AG04450 (cell line): ENCODE results near the gene CXCR5. TPM values are rescaled to one million over a fixed set of nuclear protein-coding genes. Genes with fewer than 3 reads are reported as not detected.
A peak's percentile ranks its signal among the peaks of the same experiment; 100 is the strongest.

Experiments
- CTCF ChIA-PET: fragments of 300-600, 350-600 bp; formaldehyde crosslinking; extraction: SDS; loops from one replicate; lab custom pipeline; 2022; ENCODE audit warnings: antibody characterized with exemption, inconsistent platforms; lab: Charles Lee
- POLR2A ChIA-PET: fragments of 350-600 bp; formaldehyde crosslinking; extraction: SDS; loops from one replicate; lab custom pipeline; 2021; ENCODE audit warnings: antibody characterized with exemption, inconsistent platforms; lab: Yijun Ruan, JAX
- DNase-seq: peaks from one replicate; pipeline ENCODE4 v3.0.0-alpha.2; 2011; ENCODE audit warnings: low read depth, low spot score
- H3K27ac ChIP-seq: one replicate; pipeline ENCODE4 v1.5.1; 2012; ENCODE audit warnings: low read depth, low read length, control low read depth
- H3K27me3 ChIP-seq: one replicate; pipeline ENCODE4 v1.6.0; 2012; ENCODE audit warnings: low read length; ENCODE audit not compliant: control insufficient read depth, insufficient read depth
- H3K4me3 ChIP-seq: 2 replicates; pipeline ENCODE4 v1.5.1; 2011; ENCODE audit warnings: mild to moderate bottlenecking, low read depth, low read length, control low read depth
- H3K9me3 ChIP-seq: 2 replicates; pipeline ENCODE4 v1.5.1; 2012; ENCODE audit warnings: low read length; ENCODE audit not compliant: control insufficient read depth, insufficient read depth
- CTCF ChIP-seq: IDR thresholded peaks from 2 replicates; pipeline ENCODE4 v1.5.1; 2011; ENCODE audit warnings: low read depth, low read length, control low read depth, inconsistent platforms
- polyA plus RNA-seq: library from polyadenylated mRNA; depleted of rRNA; stranded (reverse); fragments of >200 nt; gene quantifications from 2 replicates; pipeline ENCODE4 v1.2.3, GENCODE V29; 2011

The CXCR5 gene
- polyA plus RNA-seq, 1 experiment, result not detected

DNA sequence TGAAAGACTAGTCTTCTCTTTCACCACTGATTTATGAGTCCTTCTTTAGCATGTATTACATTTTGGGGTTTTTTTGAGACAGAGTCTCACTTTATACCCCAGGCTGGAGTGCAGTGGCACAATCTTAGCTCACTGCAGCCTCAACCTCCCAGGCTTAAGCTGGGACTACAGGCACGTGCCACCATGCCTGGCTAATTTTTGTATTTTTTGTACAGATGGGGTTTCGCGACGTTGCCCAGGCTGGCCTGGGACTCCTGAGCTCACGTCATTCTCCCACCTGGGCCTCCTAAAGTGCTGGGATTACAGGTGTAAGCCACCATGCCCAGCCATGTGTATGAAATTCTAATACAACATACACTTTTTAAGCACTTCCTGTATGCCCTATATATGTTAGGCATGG lies 26.3 kb upstream of the CXCR5 start:
- no peak overlapping the region for H3K27ac ChIP-seq
- no peak for TF ChIP-seq CTCF
- no peak overlapping the region for H3K4me3 ChIP-seq
- H3K27me3 ChIP-seq, result no peaks in the 10 kb centered on the region
- POLR2A ChIA-PET, result no interaction called here
- CTCF ChIA-PET, result no interaction called here
- no peak for DNase-seq
- H3K9me3 ChIP-seq, result no peaks in the 10 kb centered on the region; the same call in 1 of the 2 replicates

DNA sequence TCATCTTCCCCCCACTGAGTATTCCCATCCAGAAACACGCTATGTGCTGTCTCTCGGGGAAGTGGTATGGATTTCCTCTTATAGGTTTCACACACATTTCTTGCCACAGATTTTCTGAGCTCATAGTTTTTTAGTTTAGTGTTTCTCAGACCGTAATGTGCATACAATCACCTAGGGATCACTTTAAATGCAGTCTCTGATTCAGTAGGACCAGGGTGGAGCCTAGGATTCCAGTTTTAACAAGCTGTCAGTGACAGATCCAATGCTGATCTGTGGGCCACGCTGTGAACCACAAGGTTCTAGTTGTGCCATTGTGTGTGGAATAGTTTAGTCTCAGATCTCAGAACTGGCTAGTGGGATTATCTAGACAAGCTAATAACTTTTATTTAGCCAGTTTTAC lies 23.7 kb upstream of the CXCR5 start:
- ChIA-PET POLR2A (no interaction called here), CTCF (no interaction called here)
- no peak overlapping the region for H3K27ac ChIP-seq
- peaks cover 1% of the 10 kb centered on the region for H3K27me3 ChIP-seq
- DNase-seq, result no peak
- H3K4me3 ChIP-seq, result no peak overlapping the region
- no peak for TF ChIP-seq CTCF
- H3K9me3 ChIP-seq, result no peaks in the 10 kb centered on the region

- no peak overlapping the region for H3K27ac ChIP-seq
- H3K9me3 ChIP-seq, result no peaks in the 10 kb centered on the region
- H3K27me3 ChIP-seq, result peaks cover 9% of the 10 kb centered on the region
- DNase-seq, result no peak
- POLR2A ChIA-PET, result no interaction called here
- no peak overlapping the region for H3K4me3 ChIP-seq
- CTCF ChIA-PET, result interaction anchor here (0.7 kb wide), 1 partner anchor 261 kb away, joined by 4 read pairs; the partner anchor contains the start of gene PHLDB1
- TF ChIP-seq CTCF, result no peak
These were observed 15.0 kb upstream of the CXCR5 start for GRCh38 chr11:118868659-118869058.

- Histone ChIP-seq H3K27me3 (peaks cover under 1% of the 10 kb centered on the region), H3K27ac (peak overlapping the region; percentile 47), H3K4me3 (no peak overlapping the region), H3K9me3 (no peaks in the 10 kb centered on the region)
- CTCF ChIA-PET, result interaction anchor here (0.9 to 2.2 kb wide), 5 partner anchors 13 to 181 kb away, joined by 3 to 8 read pairs (median 3); partner anchors contain the start of gene CXCR5
- no peak for DNase-seq
- peak; percentile 29 for TF ChIP-seq CTCF
- POLR2A ChIA-PET, result interaction anchor here (0.7 to 1.1 kb wide), 2 partner anchors 80 to 81 kb away, joined by 3 to 6 read pairs; partner anchors contain the start of gene DDX6
These were observed 13.0 kb upstream of the CXCR5 start for GRCh38 chr11:118870396-118871343.

- TF ChIP-seq CTCF, result no peak
- ChIA-PET CTCF (no interaction called here), POLR2A (no interaction called here)
- Histone ChIP-seq H3K9me3 (no peaks in the 10 kb centered on the region), H3K27me3 (no peaks in the 10 kb centered on the region), H3K4me3 (no peak overlapping the region), H3K27ac (no peak overlapping the region)
- no peak for DNase-seq
These were observed 11.3 kb upstream of the CXCR5 start for GRCh38 chr11:118872403-118872821.
